DOHH2 (cell line): ENCODE data around the gene PAX3.

Experiments used
- CTCF ChIP-seq: fragments of 200-600 bp; sonication (generic); IDR thresholded peaks from one replicate; pipeline ENCODE4 v1.5.1; 2014; ENCODE audit warnings: antibody characterized with exemption, mild to moderate bottlenecking, low read depth, low read length; ENCODE audit not compliant: poor library complexity, severe bottlenecking
- EZH2phosphoT487 ChIP-seq: fragments of 200-600 bp; sonication (generic); IDR thresholded peaks from 2 replicates; pipeline ENCODE4 v1.6.1; 2017; ENCODE audit warnings: borderline replicate concordance, mild to moderate bottlenecking, antibody characterized with exemption, low read length, moderate library complexity, mixed read lengths

- TF ChIP-seq CTCF (no peak), EZH2phosphoT487 (no peak)
These were observed 13.4 kb upstream of the PAX3 start for GRCh38 chr2:222311978-222312738.
